Measurements from ENCODE around the gene C2orf49.

Gene C2orf49

DNA sequence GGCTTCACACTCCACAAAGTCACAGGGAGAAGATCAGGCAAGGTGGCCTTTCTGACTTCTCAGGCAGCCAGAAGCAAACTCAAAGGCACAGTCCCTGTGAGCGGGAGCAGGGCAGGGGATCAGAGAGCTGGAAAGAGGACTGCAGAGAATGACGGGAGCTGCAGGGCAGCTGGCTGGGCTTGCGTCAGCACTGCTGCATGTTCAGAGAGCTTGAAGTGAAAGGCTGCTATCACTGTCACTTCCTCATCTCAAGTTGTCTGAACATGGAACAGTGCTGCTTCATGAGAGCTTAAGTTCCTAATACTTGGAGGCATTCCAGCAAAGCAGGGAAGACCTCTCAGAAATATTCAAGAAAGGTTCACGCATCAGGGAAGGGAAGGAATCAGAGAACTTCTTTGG lies 28.2 kb upstream of the C2orf49 start:
- 0 out of 2 replicates have a peak overlapping the region, but pooled peaks have one; percentile 28 for H3K27ac ChIP-seq (replicated peaks)
- H3K4me3 ChIP-seq (replicated peaks; ENCODE audit: insufficient read depth, low read length): no peak overlapping the region
- H3K27me3 ChIP-seq (ENCODE audit: insufficient read depth, poor library complexity, severe bottlenecking): no peaks in the 10 kb centered on the region
- peak; percentile 75 to 82 for DNase-seq (ENCODE audit: low read depth in 1 of 2, low spot score in 1 of 2)
- peak; percentile 95 for TF ChIP-seq SPI1 (IDR thresholded peaks at IDR 0.05; ENCODE audit: borderline replicate concordance, low read depth)
- TF ChIP-seq, protein P1, sequence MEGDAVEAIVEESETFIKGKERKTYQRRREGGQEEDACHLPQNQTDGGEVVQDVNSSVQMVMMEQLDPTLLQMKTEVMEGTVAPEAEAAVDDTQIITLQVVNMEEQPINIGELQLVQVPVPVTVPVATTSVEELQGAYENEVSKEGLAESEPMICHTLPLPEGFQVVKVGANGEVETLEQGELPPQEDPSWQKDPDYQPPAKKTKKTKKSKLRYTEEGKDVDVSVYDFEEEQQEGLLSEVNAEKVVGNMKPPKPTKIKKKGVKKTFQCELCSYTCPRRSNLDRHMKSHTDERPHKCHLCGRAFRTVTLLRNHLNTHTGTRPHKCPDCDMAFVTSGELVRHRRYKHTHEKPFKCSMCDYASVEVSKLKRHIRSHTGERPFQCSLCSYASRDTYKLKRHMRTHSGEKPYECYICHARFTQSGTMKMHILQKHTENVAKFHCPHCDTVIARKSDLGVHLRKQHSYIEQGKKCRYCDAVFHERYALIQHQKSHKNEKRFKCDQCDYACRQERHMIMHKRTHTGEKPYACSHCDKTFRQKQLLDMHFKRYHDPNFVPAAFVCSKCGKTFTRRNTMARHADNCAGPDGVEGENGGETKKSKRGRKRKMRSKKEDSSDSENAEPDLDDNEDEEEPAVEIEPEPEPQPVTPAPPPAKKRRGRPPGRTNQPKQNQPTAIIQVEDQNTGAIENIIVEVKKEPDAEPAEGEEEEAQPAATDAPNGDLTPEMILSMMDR (IDR thresholded peaks at IDR 0.05; ENCODE audit: insufficient read depth, low read length): no peak

DNA sequence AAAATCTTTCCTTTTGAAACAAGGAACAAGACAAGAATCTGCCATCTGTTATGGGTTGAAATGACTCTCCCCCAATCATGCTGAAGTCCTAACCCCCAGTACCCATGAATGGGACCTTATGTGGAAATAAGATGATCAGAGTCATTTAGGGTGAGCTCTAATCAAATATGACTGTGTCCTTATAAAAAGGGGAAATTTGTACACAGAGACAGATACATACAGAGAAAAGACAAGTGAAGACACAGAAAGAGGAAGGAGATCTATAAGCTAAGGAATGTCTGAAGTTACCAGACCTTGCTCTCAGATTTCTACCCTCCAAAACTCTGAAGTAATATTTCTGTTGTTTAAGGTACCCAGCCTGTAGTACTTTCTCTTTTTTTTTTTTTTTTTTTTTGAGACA lies 23.5 kb upstream of the C2orf49 start:
- H3K27me3 ChIP-seq (ENCODE audit: insufficient read depth, poor library complexity, severe bottlenecking): no peaks in the 10 kb centered on the region
- no peak overlapping the region for H3K4me3 ChIP-seq (replicated peaks; ENCODE audit: insufficient read depth, low read length)
- no peak for DNase-seq (ENCODE audit: low read depth in 1 of 2, low spot score in 1 of 2)
- TF ChIP-seq SPI1 (IDR thresholded peaks at IDR 0.05; ENCODE audit: borderline replicate concordance, low read depth): no peak; the same call in 1 of the 2 replicates
- TF ChIP-seq, protein P2, sequence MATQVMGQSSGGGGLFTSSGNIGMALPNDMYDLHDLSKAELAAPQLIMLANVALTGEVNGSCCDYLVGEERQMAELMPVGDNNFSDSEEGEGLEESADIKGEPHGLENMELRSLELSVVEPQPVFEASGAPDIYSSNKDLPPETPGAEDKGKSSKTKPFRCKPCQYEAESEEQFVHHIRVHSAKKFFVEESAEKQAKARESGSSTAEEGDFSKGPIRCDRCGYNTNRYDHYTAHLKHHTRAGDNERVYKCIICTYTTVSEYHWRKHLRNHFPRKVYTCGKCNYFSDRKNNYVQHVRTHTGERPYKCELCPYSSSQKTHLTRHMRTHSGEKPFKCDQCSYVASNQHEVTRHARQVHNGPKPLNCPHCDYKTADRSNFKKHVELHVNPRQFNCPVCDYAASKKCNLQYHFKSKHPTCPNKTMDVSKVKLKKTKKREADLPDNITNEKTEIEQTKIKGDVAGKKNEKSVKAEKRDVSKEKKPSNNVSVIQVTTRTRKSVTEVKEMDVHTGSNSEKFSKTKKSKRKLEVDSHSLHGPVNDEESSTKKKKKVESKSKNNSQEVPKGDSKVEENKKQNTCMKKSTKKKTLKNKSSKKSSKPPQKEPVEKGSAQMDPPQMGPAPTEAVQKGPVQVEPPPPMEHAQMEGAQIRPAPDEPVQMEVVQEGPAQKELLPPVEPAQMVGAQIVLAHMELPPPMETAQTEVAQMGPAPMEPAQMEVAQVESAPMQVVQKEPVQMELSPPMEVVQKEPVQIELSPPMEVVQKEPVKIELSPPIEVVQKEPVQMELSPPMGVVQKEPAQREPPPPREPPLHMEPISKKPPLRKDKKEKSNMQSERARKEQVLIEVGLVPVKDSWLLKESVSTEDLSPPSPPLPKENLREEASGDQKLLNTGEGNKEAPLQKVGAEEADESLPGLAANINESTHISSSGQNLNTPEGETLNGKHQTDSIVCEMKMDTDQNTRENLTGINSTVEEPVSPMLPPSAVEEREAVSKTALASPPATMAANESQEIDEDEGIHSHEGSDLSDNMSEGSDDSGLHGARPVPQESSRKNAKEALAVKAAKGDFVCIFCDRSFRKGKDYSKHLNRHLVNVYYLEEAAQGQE (IDR thresholded peaks at IDR 0.05; ENCODE audit: insufficient replicate concordance, low read depth): no peak
- TF ChIP-seq, protein P1 (IDR thresholded peaks at IDR 0.05; ENCODE audit: insufficient read depth, low read length): no peak
- TF ChIP-seq POLR2AphosphoS5 (IDR thresholded peaks at IDR 0.05; ENCODE audit: low read depth): no peak
- no peak for TF ChIP-seq GABPA (IDR thresholded peaks at IDR 0.05; ENCODE audit: low read depth)
- H3K27ac ChIP-seq (replicated peaks): no peak overlapping the region

DNA sequence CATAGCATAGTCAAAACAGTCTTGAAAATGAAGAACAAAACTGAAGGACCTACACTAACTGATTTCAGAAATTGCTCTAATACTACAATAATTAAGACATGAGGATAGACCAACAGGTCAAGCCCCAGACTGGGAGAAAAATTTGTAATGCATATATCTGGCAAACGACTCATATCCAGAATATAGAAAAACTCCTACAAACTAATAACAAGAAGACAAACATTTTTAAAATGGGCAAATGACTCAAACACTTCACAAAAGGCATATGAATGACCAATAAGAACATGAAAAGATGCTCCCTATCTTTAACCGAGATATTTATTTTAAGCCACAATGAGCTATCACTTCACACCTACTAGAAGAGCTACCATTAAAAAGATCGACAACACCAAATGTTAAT lies 22.0 kb upstream of the C2orf49 start:
- Histone ChIP-seq H3K27me3 (ENCODE audit: insufficient read depth, poor library complexity, severe bottlenecking) (no peaks in the 10 kb centered on the region), H3K4me3 (replicated peaks; ENCODE audit: insufficient read depth, low read length) (no peak overlapping the region), H3K27ac (replicated peaks) (no peak overlapping the region)
- TF ChIP-seq, protein P2 (IDR thresholded peaks at IDR 0.05; ENCODE audit: insufficient replicate concordance, low read depth): no peak
- TF ChIP-seq, protein P1 (IDR thresholded peaks at IDR 0.05; ENCODE audit: insufficient read depth, low read length): no peak
- no peak for TF ChIP-seq SPI1 (IDR thresholded peaks at IDR 0.05; ENCODE audit: borderline replicate concordance, low read depth)
- TF ChIP-seq GABPA (IDR thresholded peaks at IDR 0.05; ENCODE audit: low read depth): no peak
- no peak for TF ChIP-seq POLR2AphosphoS5 (IDR thresholded peaks at IDR 0.05; ENCODE audit: low read depth)
- no peak for DNase-seq (ENCODE audit: low read depth in 1 of 2, low spot score in 1 of 2)

DNA sequence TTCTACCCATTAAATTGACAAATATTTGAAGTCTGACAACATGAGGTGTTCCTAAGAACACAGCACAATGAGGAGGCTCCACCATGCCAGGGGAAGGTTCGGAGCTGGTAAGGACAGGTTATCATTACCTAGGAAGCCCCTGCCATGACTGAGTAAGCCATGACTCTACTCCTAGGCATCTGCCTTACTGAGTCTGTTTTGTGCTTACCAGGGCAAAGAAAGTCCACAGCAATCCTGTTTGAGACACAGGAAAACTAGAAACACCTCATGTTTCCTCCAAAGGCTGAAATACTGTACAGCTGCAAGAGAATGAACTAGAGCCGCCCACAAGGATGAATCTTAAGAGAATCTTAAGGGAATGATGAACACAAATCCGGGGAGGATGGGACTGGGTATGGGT lies 19.4 kb upstream of the C2orf49 start:
- H3K4me3 ChIP-seq (replicated peaks; ENCODE audit: insufficient read depth, low read length): no peak overlapping the region
- TF ChIP-seq SPI1 (IDR thresholded peaks at IDR 0.05; ENCODE audit: borderline replicate concordance, low read depth): no peak
- TF ChIP-seq POLR2AphosphoS5 (IDR thresholded peaks at IDR 0.05; ENCODE audit: low read depth): no peak
- TF ChIP-seq GABPA (IDR thresholded peaks at IDR 0.05; ENCODE audit: low read depth): no peak
- TF ChIP-seq, protein P2 (IDR thresholded peaks at IDR 0.05; ENCODE audit: insufficient replicate concordance, low read depth): no peak
- TF ChIP-seq, protein P1 (IDR thresholded peaks at IDR 0.05; ENCODE audit: insufficient read depth, low read length): no peak
- no peak overlapping the region for H3K27ac ChIP-seq (replicated peaks)
- no peak for DNase-seq (ENCODE audit: low read depth in 1 of 2, low spot score in 1 of 2)
- H3K27me3 ChIP-seq (ENCODE audit: insufficient read depth, poor library complexity, severe bottlenecking): no peaks in the 10 kb centered on the region

Measured in HL-60 (cell line).